Heart right ventricle (tissue), 16 donors: Measurements from ENCODE around the gene MSANTD1. TPM values are rescaled to one million over a fixed set of nuclear protein-coding genes. Genes with fewer than 3 reads are reported as not detected.

Experiments
- ATAC-seq, 8 donors: fragments of 200-7000 bp; cut with Tn5 transposase; one replicate each; pipeline ENCODE4 v1.9.1; 2020; ENCODE audit warnings: mild to moderate bottlenecking in 8 of 8, moderate library complexity in 8 of 8, moderate number of reproducible peaks in 1 of 8
- DNase-seq, 2 donors: peaks; one replicate each; pipeline ENCODE4 v3.0.0-alpha.2; 2020
- H3K27ac ChIP-seq, 10 donors: fragments of 200-600 bp; sonication (generic) in 2 of 10; one replicate each; pipeline versions ENCODE4 v1.5.0 to v1.8.0; 2020 to 2022; ENCODE audit warnings: mild to moderate bottlenecking in 3 of 10
- H3K27me3 ChIP-seq, 7 donors: fragments of 200-600 bp; one replicate each; pipeline ENCODE4 v1.8.0; 2021 to 2022; ENCODE audit warnings: mild to moderate bottlenecking in 2 of 7
- H3K36me3 ChIP-seq, 9 donors: fragments of 200-600 bp; sonication (generic) in 1 of 9; one replicate each; pipeline versions ENCODE4 v1.5.0 to v1.8.0; 2020 to 2022; ENCODE audit warnings: mild to moderate bottlenecking in 2 of 9
- H3K4me1 ChIP-seq, 9 donors: fragments of 200-600 bp; sonication (generic) in 1 of 9; one replicate each; pipeline versions ENCODE4 v1.5.0 to v1.8.0; 2020 to 2022; ENCODE audit warnings: mild to moderate bottlenecking in 4 of 9
- H3K4me3 ChIP-seq, 10 donors: fragments of 200-600 bp; sonication (generic) in 2 of 10; one replicate each; pipeline versions ENCODE4 v1.5.0 to v1.8.0; 2020 to 2022; ENCODE audit warnings: mild to moderate bottlenecking in 7 of 10, moderate library complexity in 2 of 10
- H3K9me3 ChIP-seq, 11 donors: fragments of 200-600 bp in 10 of 11; sonication (generic) in 2 of 11; one replicate each; pipeline versions ENCODE4 v1.5.0 to v1.8.0; 2013 to 2022; ENCODE audit warnings: mild to moderate bottlenecking in 2 of 11, control low read depth in 1 of 11, moderate library complexity in 1 of 11
- CTCF ChIP-seq, 9 donors: fragments of 200-600 bp; sonication (generic) in 2 of 9; IDR thresholded peaks; one replicate each; pipeline versions ENCODE4 v1.5.0 to v1.8.0; 2021 to 2022; ENCODE audit warnings: antibody characterized with exemption in 9 of 9, mild to moderate bottlenecking in 5 of 9, moderate library complexity in 1 of 9
- WGBS, 2 donors: extraction: QIAGEN DNeasy Blood & Tissue Kit; methylation state at CpG; one replicate each; pipeline ENCODE4 v1.1.7; 2013; ENCODE audit warnings: inconsistent platforms in 1 of 2; 5-methylcytosine and 5-hydroxymethylcytosine counted together
- intact Hi-C, 10 donors: fragments of 100-400 bp; cut with DNase I; formaldehyde crosslinking; loops; one replicate each; pipeline versions ENCODE4 v1.11.1 to v1.14.2; 2022
- polyA plus RNA-seq, 2 donors: library from polyadenylated mRNA; stranded (reverse); fragments of 200-250 nt; gene quantifications; one replicate each; pipeline ENCODE4 v1.2.3, GENCODE V29; 2013
- total RNA-seq, 10 donors: library from RNA; stranded (reverse); fragmentation: NEBNext Ultra II Directional in 3 of 10; extraction: Animal tissue kit (Norgen Biotek cat#: 25700) in 3 of 10; gene quantifications; one replicate each; pipeline versions ENCODE4 v1.2.1 to v1.2.4, GENCODE V29; 2021 to 2023
- donor health status: Arrhythmogenic right ventricular cardiomyopathy.
- donor health status: ischemic (EF 13 %, LVEDD 7.1; RV severe dilation, severe dysfunction).
- donor health status: healthy with polysubstance abuse.
- donor health status: DM: no; HTN: yes; CAD: no.
- donor health status: DM: no; HTN: no; CAD: no.
- donor health status: ischemic (EF 25% LVEDD 6.9; RV normal size, moderate dysfunction).
- donor health status: ischemic (EF 25% LVEDD 5.7; RV mildly dilated, moderate dysfunction).
- donor health status: healthy.
- donor health status: DM: yes; HTN: yes; CAD: no.
- donor health status: Ischemic cardiomyopathy.
- donor health status: ischemic (EF 35%, LVEDD 5.7; RV mildly dilated, moderate dysfunction).
- donor health status: nonischemic (EF 11% LVEDD 7.7; RV severe dilation, severe dysfunction).
- donor health status: DM: yes; HTN: yes; CAD: no.
- donor health status: PGD.
- donor health status: ischemic (EF 29% LVEDD 5.4; RV normal size, mild dysfunction).
- donor health status: nonischemic (EF 23%, LVEDD 6.1; RV moderate dilation, normal function).

Gene MSANTD1
- total and polyA plus RNA-seq, 12 donors: 0.25 to 1.2 (median 0.41) TPM

GRCh38 chr4:3206439-3207100 is 42.4 kb upstream of the MSANTD1 start:
- WGBS, 2 donors: 94 to 97% methylated on average over 18 of the region's 18 CpGs
- H3K27ac ChIP-seq: no peak overlapping the region
- DNase-seq (no peak), ATAC-seq (no peak)
- intact Hi-C loops: no loop called here
- peaks cover 0 to 84% (median 27%) of the 10 kb centered on the region in 9 donors for H3K36me3 ChIP-seq
- no peaks in the 10 kb centered on the region for H3K9me3 ChIP-seq
- peaks cover 0 to 32% (median 6%) of the 10 kb centered on the region in 9 donors for H3K4me1 ChIP-seq
- no peaks in the 10 kb centered on the region for H3K27me3 ChIP-seq
- H3K4me3 ChIP-seq: no peak overlapping the region
- no peak for TF ChIP-seq CTCF (IDR thresholded peaks at IDR 0.05)

GRCh38 chr4:3207531-3208037 is 41.4 kb upstream of the MSANTD1 start:
- DNase-seq (no peak), ATAC-seq (no peak)
- H3K4me1 ChIP-seq: peaks cover 0 to 22% (median 6%) of the 10 kb centered on the region in 9 donors
- H3K36me3 ChIP-seq: peaks cover 4 to 87% (median 35%) of the 10 kb centered on the region in 9 donors
- no peak overlapping the region for H3K4me3 ChIP-seq
- WGBS, 2 donors: 76 to 90% methylated on average over 5 of the region's 5 CpGs
- no peak overlapping the region for H3K27ac ChIP-seq
- intact Hi-C loops: no loop called here
- no peaks in the 10 kb centered on the region for H3K9me3 ChIP-seq
- H3K27me3 ChIP-seq: no peaks in the 10 kb centered on the region
- no peak for TF ChIP-seq CTCF (IDR thresholded peaks at IDR 0.05)

- Histone ChIP-seq H3K27me3 (no peaks in the 10 kb centered on the region), H3K9me3 (no peaks in the 10 kb centered on the region), H3K27ac (no peak overlapping the region), H3K4me3 (no peak overlapping the region), H3K36me3 (peaks cover 4 to 98% (median 47%) of the 10 kb centered on the region in 9 donors), H3K4me1 (peaks cover 0 to 10% (median 0%) of the 10 kb centered on the region in 9 donors)
- TF ChIP-seq CTCF (IDR thresholded peaks at IDR 0.05): no peak
- ATAC-seq (no peak), DNase-seq (no peak)
- intact Hi-C loops: no loop called here
- 97 to 98% methylated on average over 14 of the region's 14 CpGs for WGBS, 2 donors
These were observed 40.1 kb upstream of the MSANTD1 start for GRCh38 chr4:3208826-3209225.

DNA sequence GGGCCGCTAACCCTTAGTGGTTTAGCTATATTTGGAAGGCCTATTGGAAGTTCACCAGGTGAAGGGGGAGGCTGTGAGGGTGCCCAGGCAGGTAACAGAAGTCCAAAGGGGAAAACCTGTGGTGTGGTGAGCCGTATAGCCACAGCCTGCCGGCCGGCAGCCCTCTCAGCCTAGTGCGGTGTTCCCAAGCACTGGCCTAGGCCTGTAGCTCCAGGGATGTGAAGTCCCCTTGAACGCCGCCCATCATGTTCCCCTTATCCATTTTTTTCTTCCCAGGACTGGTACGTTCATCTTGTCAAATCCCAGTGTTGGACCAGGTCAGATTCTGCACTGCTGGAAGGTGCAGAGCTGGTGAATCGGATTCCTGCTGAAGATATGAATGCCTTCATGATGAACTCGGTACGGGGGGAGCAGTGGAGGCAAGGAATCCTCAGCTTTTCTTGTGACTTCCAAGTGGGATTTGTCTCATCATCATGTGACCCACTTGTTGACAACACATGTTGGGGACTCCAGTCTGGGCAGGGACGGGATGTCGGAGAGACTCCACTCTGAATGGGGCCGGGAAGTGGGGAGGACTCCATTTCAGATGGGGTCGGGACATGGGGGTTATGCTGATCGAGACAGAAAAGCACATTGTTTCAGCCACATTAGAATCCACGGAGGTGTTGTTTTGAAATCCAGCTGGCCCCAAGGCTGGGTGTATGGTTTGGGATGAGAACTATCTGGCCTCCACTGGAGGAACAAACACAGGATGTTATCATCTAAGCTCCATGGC is 39.2 kb upstream of the MSANTD1 start:
- intact Hi-C loops: no loop called here
- H3K4me3 ChIP-seq: no peak overlapping the region
- WGBS, 2 donors: 94 to 97% methylated on average over 17 of the region's 17 CpGs
- ATAC-seq (no peak), DNase-seq (no peak)
- peaks cover 4 to 98% (median 50%) of the 10 kb centered on the region in 9 donors for H3K36me3 ChIP-seq
- no peaks in the 10 kb centered on the region for H3K9me3 ChIP-seq
- no peaks in the 10 kb centered on the region for H3K27me3 ChIP-seq
- peaks cover 0 to 6% (median 0%) of the 10 kb centered on the region in 9 donors for H3K4me1 ChIP-seq
- H3K27ac ChIP-seq: no peak overlapping the region
- TF ChIP-seq CTCF (IDR thresholded peaks at IDR 0.05): no peak
